ENCODE results near the gene TMEM106C. TPM values are rescaled to one million over a fixed set of nuclear protein-coding genes. Genes with fewer than 3 reads are reported as not detected.

The TMEM106C gene
- total and polyA plus RNA-seq, 8 donors, result 24.7 to 44.7 (median 31.7) TPM

DNA sequence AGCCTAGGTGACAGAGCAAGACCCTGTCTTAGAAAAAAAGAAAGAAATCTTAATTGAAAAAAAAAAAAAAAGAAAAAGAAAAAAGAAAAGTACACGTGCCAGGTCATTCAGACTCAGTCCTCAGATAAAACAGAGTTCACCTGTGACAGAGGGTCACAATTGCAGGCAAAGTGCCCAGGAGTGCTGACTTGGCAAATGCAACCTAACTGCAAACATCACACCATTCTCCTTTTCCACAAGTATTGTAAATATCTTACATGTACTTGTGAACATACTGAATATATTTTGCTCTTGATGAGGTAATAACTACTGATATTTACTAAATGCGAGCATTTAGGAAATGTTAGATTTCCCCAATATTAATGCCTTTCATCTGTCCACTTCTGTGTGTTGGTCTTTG, 49.9 kb downstream of the TMEM106C start:
- Histone ChIP-seq H3K27me3 (no peaks in the 10 kb centered on the region), H3K9me3 (no peaks in the 10 kb centered on the region), H3K4me3 (no peak overlapping the region), H3K27ac (no peak overlapping the region), H3K36me3 (no peaks in the 10 kb centered on the region), H3K4me1 (no peaks in the 10 kb centered on the region)
- peak; percentile 38 to 85 (median 74) for ATAC-seq
- FAIRE-seq, result no peak
- 21 to 24% methylated on average over 2 of the region's 2 CpGs for WGBS, 2 donors
- TF ChIP-seq, protein P1, sequence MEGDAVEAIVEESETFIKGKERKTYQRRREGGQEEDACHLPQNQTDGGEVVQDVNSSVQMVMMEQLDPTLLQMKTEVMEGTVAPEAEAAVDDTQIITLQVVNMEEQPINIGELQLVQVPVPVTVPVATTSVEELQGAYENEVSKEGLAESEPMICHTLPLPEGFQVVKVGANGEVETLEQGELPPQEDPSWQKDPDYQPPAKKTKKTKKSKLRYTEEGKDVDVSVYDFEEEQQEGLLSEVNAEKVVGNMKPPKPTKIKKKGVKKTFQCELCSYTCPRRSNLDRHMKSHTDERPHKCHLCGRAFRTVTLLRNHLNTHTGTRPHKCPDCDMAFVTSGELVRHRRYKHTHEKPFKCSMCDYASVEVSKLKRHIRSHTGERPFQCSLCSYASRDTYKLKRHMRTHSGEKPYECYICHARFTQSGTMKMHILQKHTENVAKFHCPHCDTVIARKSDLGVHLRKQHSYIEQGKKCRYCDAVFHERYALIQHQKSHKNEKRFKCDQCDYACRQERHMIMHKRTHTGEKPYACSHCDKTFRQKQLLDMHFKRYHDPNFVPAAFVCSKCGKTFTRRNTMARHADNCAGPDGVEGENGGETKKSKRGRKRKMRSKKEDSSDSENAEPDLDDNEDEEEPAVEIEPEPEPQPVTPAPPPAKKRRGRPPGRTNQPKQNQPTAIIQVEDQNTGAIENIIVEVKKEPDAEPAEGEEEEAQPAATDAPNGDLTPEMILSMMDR (IDR thresholded peaks at IDR 0.05), result no peak
- DNase-seq, result peak in 4 of 6 donors; percentile 26 to 61 (median 48)
- intact Hi-C loops (cut with DNase I), result no loop called here

DNA sequence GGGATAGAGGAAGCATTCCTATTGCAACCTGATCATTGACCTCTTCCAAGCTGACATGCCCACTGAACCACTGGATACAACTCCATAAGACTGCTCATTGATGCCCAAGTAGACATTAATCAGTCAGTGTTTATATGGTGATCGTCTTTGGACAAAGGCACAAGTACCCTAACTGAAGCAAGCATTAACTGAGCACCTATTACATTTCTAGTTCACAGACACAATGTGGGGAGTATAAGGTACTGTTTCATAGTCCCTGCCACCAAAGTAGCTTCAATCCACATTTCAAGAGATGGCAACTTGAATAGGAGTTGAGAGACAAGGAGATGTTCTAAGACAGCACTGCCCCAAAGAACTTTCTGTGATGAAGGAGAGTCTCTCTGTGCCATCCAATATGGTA, 51.7 kb downstream of the TMEM106C start:
- Histone ChIP-seq H3K9me3 (no peaks in the 10 kb centered on the region), H3K36me3 (no peaks in the 10 kb centered on the region), H3K4me1 (no peaks in the 10 kb centered on the region), H3K4me3 (no peak overlapping the region), H3K27me3 (no peaks in the 10 kb centered on the region), H3K27ac (no peak overlapping the region)
- TF ChIP-seq, protein P1 (IDR thresholded peaks at IDR 0.05), result no peak
- WGBS, 2 donors, result 42 to 44% methylated on average over 1 of the region's 1 CpG
- intact Hi-C loops (cut with DNase I), result no loop called here
- DNase-seq (no peak), ATAC-seq (no peak), FAIRE-seq (no peak)

DNA sequence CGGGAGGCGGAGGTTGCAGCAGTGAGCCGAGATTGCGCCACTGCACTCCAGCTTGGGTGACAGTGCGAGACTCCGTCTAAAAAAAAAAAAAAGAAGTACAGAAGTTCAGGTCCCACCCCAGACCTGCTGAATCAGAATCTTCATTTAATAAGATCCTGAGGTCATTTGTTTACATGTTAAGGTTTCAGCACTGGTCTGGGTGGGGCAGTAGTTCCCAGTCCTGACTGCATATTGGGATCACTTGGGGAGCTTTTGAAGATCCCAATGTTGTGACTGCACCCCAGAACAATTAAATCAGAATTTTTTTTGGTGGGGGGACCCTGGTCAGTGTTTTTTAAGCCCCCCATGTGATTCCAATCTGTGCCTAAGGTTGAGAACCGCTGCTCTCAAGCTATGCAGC, 52.6 kb downstream of the TMEM106C start:
- intact Hi-C loops (cut with DNase I), result no loop called here
- 87 to 89% methylated on average over 7 of the region's 7 CpGs for WGBS, 2 donors
- H3K27me3 ChIP-seq, result no peaks in the 10 kb centered on the region
- TF ChIP-seq, protein P1 (IDR thresholded peaks at IDR 0.05), result no peak
- ATAC-seq (no peak), DNase-seq (no peak), FAIRE-seq (no peak)
- no peaks in the 10 kb centered on the region for H3K4me1 ChIP-seq
- H3K27ac ChIP-seq, result no peak overlapping the region
- no peaks in the 10 kb centered on the region for H3K36me3 ChIP-seq
- H3K4me3 ChIP-seq, result no peak overlapping the region
- no peaks in the 10 kb centered on the region for H3K9me3 ChIP-seq

DNA sequence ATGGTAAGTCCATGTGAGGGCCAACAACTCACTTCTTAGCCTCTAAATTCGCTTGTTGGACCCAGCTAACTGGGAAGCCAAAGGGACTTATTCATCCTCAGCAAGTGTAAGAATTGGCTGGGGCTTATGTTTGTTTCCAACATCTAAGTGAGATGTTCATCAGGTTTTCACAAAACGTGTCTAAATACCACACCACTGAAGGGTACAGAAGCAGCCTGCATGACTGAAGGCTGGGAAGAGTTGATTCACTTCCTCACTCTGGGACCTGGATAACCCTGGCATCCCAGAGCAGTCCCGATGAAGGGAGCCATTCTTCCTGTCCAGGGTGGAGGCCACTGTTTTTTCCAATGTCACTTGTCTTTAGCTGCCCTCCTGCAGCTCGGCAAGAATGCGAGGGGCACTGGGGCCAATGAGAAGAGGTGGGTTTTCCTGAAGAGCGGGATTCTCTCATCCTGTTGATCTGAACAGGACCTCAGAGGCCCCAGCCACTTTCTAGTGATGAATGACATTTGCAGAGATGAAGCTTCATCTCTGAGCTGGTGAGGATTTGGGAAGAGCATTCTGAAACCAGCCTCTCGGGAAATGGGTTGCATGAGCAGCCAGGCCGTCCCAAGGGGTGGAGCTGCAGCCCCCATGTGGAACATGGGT, 53.1 kb downstream of the TMEM106C start:
- WGBS, 2 donors, result 65 to 70% methylated on average over 8 of the region's 8 CpGs
- intact Hi-C loops (cut with DNase I), result no loop called here
- DNase-seq, result no peak
- Histone ChIP-seq H3K27me3 (no peaks in the 10 kb centered on the region), H3K4me1 (no peaks in the 10 kb centered on the region), H3K4me3 (no peak overlapping the region), H3K27ac (no peak overlapping the region), H3K9me3 (no peaks in the 10 kb centered on the region), H3K36me3 (no peaks in the 10 kb centered on the region)
- TF ChIP-seq, protein P1 (IDR thresholded peaks at IDR 0.05), result no peak
- no peak for ATAC-seq
- FAIRE-seq, result no peak

DNA sequence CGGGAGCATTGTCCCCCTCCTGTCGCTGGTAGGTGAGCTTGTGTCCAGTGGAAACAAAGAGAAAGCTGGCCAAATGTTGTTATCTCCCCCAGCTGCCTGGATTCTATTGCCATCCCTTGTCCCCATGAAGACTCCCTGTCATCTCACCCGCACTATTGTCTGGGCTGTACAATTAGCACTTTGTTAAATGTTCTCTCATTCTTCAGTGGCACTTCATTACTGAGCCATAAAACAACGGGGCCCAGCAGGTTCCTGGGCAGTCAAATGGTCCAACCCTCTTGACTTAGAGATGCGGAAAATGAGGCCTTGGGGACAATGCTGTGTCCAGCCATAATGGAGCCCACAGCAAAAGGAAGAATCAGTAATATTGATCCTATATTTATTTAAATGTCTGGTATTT, 54.1 kb downstream of the TMEM106C start:
- Histone ChIP-seq H3K9me3 (no peaks in the 10 kb centered on the region), H3K27ac (no peak overlapping the region), H3K27me3 (no peaks in the 10 kb centered on the region), H3K4me1 (no peaks in the 10 kb centered on the region), H3K36me3 (no peaks in the 10 kb centered on the region), H3K4me3 (no peak overlapping the region)
- DNase-seq, result no peak
- 79 to 82% methylated on average over 5 of the region's 5 CpGs for WGBS, 2 donors
- no peak for ATAC-seq
- TF ChIP-seq, protein P1 (IDR thresholded peaks at IDR 0.05), result no peak
- FAIRE-seq, result no peak
- intact Hi-C loops (cut with DNase I), result no loop called here
